ENCODE data around the gene BECN2.

DNA sequence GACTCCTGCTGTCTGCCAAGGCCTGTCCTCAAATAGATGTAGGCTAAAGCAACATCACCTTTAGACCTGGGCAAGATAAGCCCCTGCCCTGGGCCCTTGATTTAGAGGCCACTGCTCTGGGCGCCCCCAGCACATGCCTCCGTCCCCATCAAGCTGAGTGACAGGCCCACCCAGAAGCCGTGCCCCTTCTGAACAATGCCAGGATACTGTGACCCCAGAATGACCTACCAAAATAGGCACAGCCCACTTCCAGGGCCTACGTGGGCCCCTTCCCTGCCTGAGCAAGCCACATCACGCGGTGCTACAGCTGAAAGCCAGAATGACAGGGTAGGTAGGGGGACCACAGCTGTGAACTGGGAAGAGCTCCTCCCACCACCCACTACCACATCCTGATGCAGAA is 24.7 kb upstream of the BECN2 start:
- TF ChIP-seq, protein P1, sequence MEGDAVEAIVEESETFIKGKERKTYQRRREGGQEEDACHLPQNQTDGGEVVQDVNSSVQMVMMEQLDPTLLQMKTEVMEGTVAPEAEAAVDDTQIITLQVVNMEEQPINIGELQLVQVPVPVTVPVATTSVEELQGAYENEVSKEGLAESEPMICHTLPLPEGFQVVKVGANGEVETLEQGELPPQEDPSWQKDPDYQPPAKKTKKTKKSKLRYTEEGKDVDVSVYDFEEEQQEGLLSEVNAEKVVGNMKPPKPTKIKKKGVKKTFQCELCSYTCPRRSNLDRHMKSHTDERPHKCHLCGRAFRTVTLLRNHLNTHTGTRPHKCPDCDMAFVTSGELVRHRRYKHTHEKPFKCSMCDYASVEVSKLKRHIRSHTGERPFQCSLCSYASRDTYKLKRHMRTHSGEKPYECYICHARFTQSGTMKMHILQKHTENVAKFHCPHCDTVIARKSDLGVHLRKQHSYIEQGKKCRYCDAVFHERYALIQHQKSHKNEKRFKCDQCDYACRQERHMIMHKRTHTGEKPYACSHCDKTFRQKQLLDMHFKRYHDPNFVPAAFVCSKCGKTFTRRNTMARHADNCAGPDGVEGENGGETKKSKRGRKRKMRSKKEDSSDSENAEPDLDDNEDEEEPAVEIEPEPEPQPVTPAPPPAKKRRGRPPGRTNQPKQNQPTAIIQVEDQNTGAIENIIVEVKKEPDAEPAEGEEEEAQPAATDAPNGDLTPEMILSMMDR (IDR thresholded peaks at IDR 0.05) = no peak
- TF ChIP-seq POLR2A (IDR thresholded peaks at IDR 0.05) = no peak

All from body of pancreas (tissue), 4 donors.